NT2/D1 (cell line): Measurements from ENCODE around the gene SLC25A13.

Source experiments
- DNase-seq: peaks from one replicate; pipeline ENCODE4 v3.0.0-alpha.2; 2011; ENCODE audit warnings: low read depth, low spot score
- H3K27me3 ChIP-seq: 2 replicates; pipeline ENCODE4 v1.6.0; 2011; ENCODE audit warnings: mild to moderate bottlenecking; ENCODE audit not compliant: insufficient read length, insufficient read depth
- H3K36me3 ChIP-seq: 2 replicates; pipeline ENCODE4 v1.6.1; 2011; ENCODE audit warnings: mild to moderate bottlenecking, low read length, mixed read lengths; ENCODE audit not compliant: insufficient read depth, insufficient read length
- H3K4me1 ChIP-seq: 2 replicates; pipeline ENCODE4 v1.5.1; 2011; ENCODE audit not compliant: insufficient read depth, insufficient read length
- H3K4me3 ChIP-seq: 2 replicates; pipeline ENCODE4 v1.5.1; 2011; ENCODE audit warnings: low read depth; ENCODE audit not compliant: insufficient read length
- H3K9ac ChIP-seq: 2 replicates; pipeline ENCODE4 v1.6.0; 2011; ENCODE audit warnings: low read depth; ENCODE audit not compliant: insufficient read length
- H3K9me3 ChIP-seq: 2 replicates; pipeline ENCODE4 v1.5.1; 2011; ENCODE audit warnings: mild to moderate bottlenecking, low read length; ENCODE audit not compliant: insufficient read depth
- SUZ12 ChIP-seq: IDR thresholded peaks from 2 replicates; pipeline ENCODE4 v1.6.1; 2011; ENCODE audit not compliant: insufficient read length, insufficient read depth; ENCODE audit errors: extremely low read depth
- YY1 ChIP-seq: IDR thresholded peaks from 2 replicates; pipeline ENCODE4 v1.6.1; 2011; ENCODE audit not compliant: insufficient read length, insufficient read depth
- ZNF274 ChIP-seq: IDR thresholded peaks from 2 replicates; pipeline ENCODE4 v1.6.1; 2011; ENCODE audit warnings: mild to moderate bottlenecking, low read depth, low read length

SLC25A13 gene

GRCh38 chr7:96225251-96225650, 96.6 kb downstream of the SLC25A13 start:
- H3K4me1 ChIP-seq: no peaks in the 10 kb centered on the region
- no peak for TF ChIP-seq YY1
- TF ChIP-seq ZNF274: no peak
- TF ChIP-seq SUZ12: no peak
- H3K27me3 ChIP-seq: no peaks in the 10 kb centered on the region
- H3K36me3 ChIP-seq: peaks cover 12% of the 10 kb centered on the region
- no peak overlapping the region for H3K4me3 ChIP-seq
- H3K9me3 ChIP-seq: peaks cover 20% of the 10 kb centered on the region
- H3K9ac ChIP-seq: no peak overlapping the region
- DNase-seq: no peak

GRCh38 chr7:96224685-96225084, 97.2 kb downstream of the SLC25A13 start:
- Histone ChIP-seq H3K36me3 (peaks cover 12% of the 10 kb centered on the region), H3K27me3 (no peaks in the 10 kb centered on the region), H3K4me1 (no peaks in the 10 kb centered on the region), H3K4me3 (no peak overlapping the region), H3K9me3 (peaks cover 20% of the 10 kb centered on the region), H3K9ac (no peak overlapping the region)
- TF ChIP-seq SUZ12 (no peak), ZNF274 (no peak), YY1 (no peak)
- peak; percentile 9 for DNase-seq

- no peak overlapping the region for H3K9ac ChIP-seq
- no peaks in the 10 kb centered on the region for H3K27me3 ChIP-seq
- H3K4me1 ChIP-seq: no peaks in the 10 kb centered on the region
- H3K36me3 ChIP-seq: peaks cover 8% of the 10 kb centered on the region
- no peak for DNase-seq
- no peak overlapping the region for H3K4me3 ChIP-seq
- TF ChIP-seq ZNF274: no peak
- H3K9me3 ChIP-seq: peaks cover 15% of the 10 kb centered on the region
These were observed 97.8 kb downstream of the SLC25A13 start for GRCh38 chr7:96224073-96224472.

GRCh38 chr7:96221888-96222287, 100.0 kb downstream of the SLC25A13 start:
- TF ChIP-seq ZNF274 (no peak), YY1 (no peak), SUZ12 (no peak)
- no peaks in the 10 kb centered on the region for H3K4me1 ChIP-seq
- H3K9me3 ChIP-seq: no peaks in the 10 kb centered on the region
- H3K36me3 ChIP-seq: no peaks in the 10 kb centered on the region
- DNase-seq: no peak
- no peaks in the 10 kb centered on the region for H3K27me3 ChIP-seq
- no peak overlapping the region for H3K9ac ChIP-seq
- H3K4me3 ChIP-seq: no peak overlapping the region

- no peak for DNase-seq
- TF ChIP-seq ZNF274 (no peak), YY1 (no peak), SUZ12 (no peak)
These were observed 102.3 kb downstream of the SLC25A13 start for GRCh38 chr7:96219378-96220130.

GRCh38 chr7:96218664-96219243, 103.1 kb downstream of the SLC25A13 start:
- no peaks in the 10 kb centered on the region for H3K27me3 ChIP-seq
- H3K4me1 ChIP-seq: no peaks in the 10 kb centered on the region
- H3K36me3 ChIP-seq: no peaks in the 10 kb centered on the region
- H3K9ac ChIP-seq: no peak overlapping the region
- no peak for TF ChIP-seq ZNF274
- DNase-seq: no peak
- H3K4me3 ChIP-seq: no peak overlapping the region
- H3K9me3 ChIP-seq: no peaks in the 10 kb centered on the region

More at GRCh38 chr7:96219378-96220130, 102.3 kb downstream of the SLC25A13 start:
- Histone ChIP-seq H3K9ac (no peak overlapping the region), H3K27me3 (no peaks in the 10 kb centered on the region), H3K4me1 (no peaks in the 10 kb centered on the region), H3K4me3 (no peak overlapping the region), H3K9me3 (no peaks in the 10 kb centered on the region), H3K36me3 (no peaks in the 10 kb centered on the region)

GRCh38 chr7:96217147-96217546, 104.8 kb downstream of the SLC25A13 start:
- Histone ChIP-seq H3K36me3 (no peaks in the 10 kb centered on the region), H3K4me1 (no peaks in the 10 kb centered on the region), H3K27me3 (no peaks in the 10 kb centered on the region), H3K4me3 (no peak overlapping the region), H3K9me3 (no peaks in the 10 kb centered on the region), H3K9ac (no peak overlapping the region)
- no peak for DNase-seq
- TF ChIP-seq YY1: no peak
- no peak for TF ChIP-seq SUZ12
- TF ChIP-seq ZNF274: no peak
